Right lobe of liver (tissue), 6 donors: ENCODE measurements around the gene TERT. TPM values are rescaled to one million over a fixed set of nuclear protein-coding genes. Genes with fewer than 3 reads are reported as not detected.

Experiments
- ATAC-seq, 4 donors: fragments of 200-7000 bp; cut with Tn5 transposase; one replicate each; pipeline ENCODE4 v1.9.1; 2020; ENCODE audit warnings: mild to moderate bottlenecking in 4 of 4, moderate library complexity in 4 of 4
- DNase-seq, 3 donors: peaks; one replicate each; pipeline ENCODE4 v3.0.0-alpha.2; 2020
- H3K27ac ChIP-seq, 3 donors: fragments of 200-600 bp; one replicate each; pipeline ENCODE4 v1.8.0; 2022
- H3K27me3 ChIP-seq, 2 donors: fragments of 200-600 bp; one replicate each; pipeline ENCODE4 v1.8.0; 2022
- H3K36me3 ChIP-seq, 4 donors: fragments of 200-600 bp; sonication (generic) in 1 of 4; one replicate each; pipeline versions ENCODE4 v1.5.1 to v1.8.0; 2017 to 2022; ENCODE audit warnings: control low read depth in 1 of 4
- H3K4me1 ChIP-seq, 4 donors: fragments of 200-600 bp; sonication (generic) in 1 of 4; one replicate each; pipeline versions ENCODE4 v1.5.1 to v1.8.0; 2017 to 2022; ENCODE audit warnings: control low read depth in 1 of 4
- H3K4me3 ChIP-seq, 3 donors: fragments of 200-600 bp; one replicate each; pipeline ENCODE4 v1.8.0; 2022
- H3K9me3 ChIP-seq, 4 donors: fragments of 200-600 bp; sonication (generic) in 1 of 4; one replicate each; pipeline versions ENCODE4 v1.5.1 to v1.8.0; 2017 to 2022; ENCODE audit warnings: control low read depth in 1 of 4
- POLR2A ChIP-seq: fragments of 450-650 bp; IDR thresholded peaks from one replicate; pipeline ENCODE4 v1.6.1; 2017; ENCODE audit warnings: antibody characterized with exemption, mild to moderate bottlenecking
- WGBS: methylation state at CpG from one replicate; pipeline ENCODE4 v1.1.6; 2018; ENCODE audit warnings: low coverage, low lambda C conversion rate; ENCODE audit not compliant: insufficient coverage; ENCODE audit errors: missing lambda C conversion rate; 5-methylcytosine and 5-hydroxymethylcytosine counted together
- intact Hi-C, 2 donors: fragments of 100-400 bp; cut with DNase I; formaldehyde crosslinking; loops; one replicate each; pipeline versions ENCODE4 v1.11.2 to v1.14.1; 2022
- total RNA-seq, 6 experiments: library from RNA; depleted of rRNA in 2 of 6; stranded (reverse); fragments of >200 nt in 2 of 6; fragmentation: NEBNext Ultra II Directional in 3 of 6; extraction: Animal tissue kit (Norgen Biotek cat#: 25700) in 3 of 6; gene quantifications; one replicate each; pipeline versions ENCODE4 v1.1.0 to v1.2.4, GENCODE V29; 2016 to 2023
- TF ChIP-seq, protein P1 (sequence below), 4 donors: fragments of 200-600 bp in 3 of 4; fragments of 450-650 bp in 1 of 4; IDR thresholded peaks; one replicate each; pipeline versions ENCODE4 v1.5.1 to v1.8.0; 2016 to 2022; ENCODE audit warnings: antibody characterized with exemption in 4 of 4, mild to moderate bottlenecking in 2 of 4
- donor health status: DM: no; HTN: yes; CAD: no.
- donor health status: DM: no; HTN: no; CAD: no.
- donor health status: DM: no; HTN: no; CAD: no.
- donor health status: DM: no; HTN: yes; CAD: no.
- donor health status: DM: no; HTN: yes; CAD: no.

TERT gene
- total RNA-seq, 6 experiments from 2014 or later, result not detected

DNA sequence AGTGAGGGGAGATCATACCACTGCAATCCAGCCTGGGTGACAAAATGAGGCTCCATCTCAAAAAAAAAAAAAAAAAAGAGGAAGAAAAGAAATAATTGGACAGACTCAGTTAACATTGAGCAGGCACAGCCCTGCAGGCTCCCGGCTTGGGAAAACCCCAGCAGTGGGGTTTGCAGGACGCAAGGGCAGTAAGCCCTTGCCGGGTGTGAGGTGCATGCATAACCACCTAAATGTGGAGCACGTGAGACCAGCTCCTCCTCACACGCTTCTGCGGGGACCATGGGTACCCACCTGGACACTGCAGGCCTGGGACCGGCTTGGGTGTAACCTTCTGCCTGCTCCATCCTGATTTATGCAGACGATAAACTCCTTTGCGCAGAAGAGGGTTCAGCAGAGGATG lies 74.5 kb downstream of the TERT start:
- Histone ChIP-seq H3K4me3 (no peak overlapping the region), H3K4me1 (no peaks in the 10 kb centered on the region), H3K27me3 (no peaks in the 10 kb centered on the region), H3K9me3 (no peaks in the 10 kb centered on the region), H3K27ac (no peak overlapping the region), H3K36me3 (no peaks in the 10 kb centered on the region)
- ATAC-seq (no peak), DNase-seq (no peak)
- TF ChIP-seq, protein P1, sequence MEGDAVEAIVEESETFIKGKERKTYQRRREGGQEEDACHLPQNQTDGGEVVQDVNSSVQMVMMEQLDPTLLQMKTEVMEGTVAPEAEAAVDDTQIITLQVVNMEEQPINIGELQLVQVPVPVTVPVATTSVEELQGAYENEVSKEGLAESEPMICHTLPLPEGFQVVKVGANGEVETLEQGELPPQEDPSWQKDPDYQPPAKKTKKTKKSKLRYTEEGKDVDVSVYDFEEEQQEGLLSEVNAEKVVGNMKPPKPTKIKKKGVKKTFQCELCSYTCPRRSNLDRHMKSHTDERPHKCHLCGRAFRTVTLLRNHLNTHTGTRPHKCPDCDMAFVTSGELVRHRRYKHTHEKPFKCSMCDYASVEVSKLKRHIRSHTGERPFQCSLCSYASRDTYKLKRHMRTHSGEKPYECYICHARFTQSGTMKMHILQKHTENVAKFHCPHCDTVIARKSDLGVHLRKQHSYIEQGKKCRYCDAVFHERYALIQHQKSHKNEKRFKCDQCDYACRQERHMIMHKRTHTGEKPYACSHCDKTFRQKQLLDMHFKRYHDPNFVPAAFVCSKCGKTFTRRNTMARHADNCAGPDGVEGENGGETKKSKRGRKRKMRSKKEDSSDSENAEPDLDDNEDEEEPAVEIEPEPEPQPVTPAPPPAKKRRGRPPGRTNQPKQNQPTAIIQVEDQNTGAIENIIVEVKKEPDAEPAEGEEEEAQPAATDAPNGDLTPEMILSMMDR (IDR thresholded peaks at IDR 0.05), result no peak
- TF ChIP-seq POLR2A, result no peak
- 91% methylated on average over 3 of the region's 9 CpGs for WGBS
- intact Hi-C loops, result no loop called here

- ATAC-seq (no peak), DNase-seq (no peak)
- H3K36me3 ChIP-seq, result no peaks in the 10 kb centered on the region
- intact Hi-C loops, result no loop called here
- no peaks in the 10 kb centered on the region for H3K4me1 ChIP-seq
- no peaks in the 10 kb centered on the region for H3K27me3 ChIP-seq
- TF ChIP-seq, protein P1 (IDR thresholded peaks at IDR 0.05), result no peak
- no peak for TF ChIP-seq POLR2A
- no peaks in the 10 kb centered on the region for H3K9me3 ChIP-seq
- H3K4me3 ChIP-seq, result no peak overlapping the region
- H3K27ac ChIP-seq, result no peak overlapping the region
- WGBS, result 96% methylated on average over 3 of the region's 11 CpGs
These were observed 75.1 kb downstream of the TERT start for GRCh38 chr5:1219768-1220100.

DNA sequence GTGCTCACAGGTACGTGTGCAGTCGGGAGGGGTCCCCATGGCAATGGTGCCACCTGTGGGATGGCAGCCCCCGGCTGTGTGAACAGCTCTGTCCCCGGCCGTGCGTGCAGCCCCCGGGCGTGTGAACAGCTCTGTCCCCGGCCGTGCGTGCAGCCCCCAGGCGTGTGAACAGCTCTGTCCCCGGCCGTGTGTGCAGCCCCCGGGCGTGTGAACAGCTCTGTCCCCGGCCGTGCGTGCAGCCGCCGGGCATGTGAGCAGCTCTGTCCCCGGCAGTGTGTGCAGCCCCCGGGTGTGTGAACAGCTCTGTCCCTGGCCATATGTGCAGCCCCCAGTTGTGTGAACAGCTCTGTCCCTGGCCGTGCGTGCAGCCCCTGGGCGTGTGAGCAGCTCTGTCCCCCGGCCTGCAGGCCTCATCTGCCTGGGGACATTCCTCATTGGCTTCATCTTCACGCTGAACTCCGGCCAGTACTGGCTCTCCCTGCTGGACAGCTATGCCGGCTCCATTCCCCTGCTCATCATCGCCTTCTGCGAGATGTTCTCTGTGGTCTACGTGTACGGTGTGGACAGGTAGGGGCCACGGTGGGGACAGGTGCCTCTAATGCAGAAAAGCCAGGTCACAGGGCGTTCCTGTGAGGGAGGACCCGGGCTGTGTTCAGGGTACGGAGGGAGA lies 75.6 kb downstream of the TERT start:
- no peaks in the 10 kb centered on the region for H3K27me3 ChIP-seq
- no peaks in the 10 kb centered on the region for H3K36me3 ChIP-seq
- H3K27ac ChIP-seq, result no peak overlapping the region
- TF ChIP-seq POLR2A, result no peak
- TF ChIP-seq, protein P1 (IDR thresholded peaks at IDR 0.05), result no peak
- 62% methylated on average over 6 of the region's 38 CpGs for WGBS
- ATAC-seq, result no peak
- H3K4me1 ChIP-seq, result no peaks in the 10 kb centered on the region
- no peaks in the 10 kb centered on the region for H3K9me3 ChIP-seq
- DNase-seq, result no peak
- no peak overlapping the region for H3K4me3 ChIP-seq
- intact Hi-C loops, result no loop called here

GRCh38 chr5:1218351-1219080 lies 76.4 kb downstream of the TERT start:
- ATAC-seq, result no peak
- no peak for TF ChIP-seq POLR2A
- TF ChIP-seq, protein P1 (IDR thresholded peaks at IDR 0.05), result no peak
- Histone ChIP-seq H3K4me3 (no peak overlapping the region), H3K4me1 (no peaks in the 10 kb centered on the region), H3K36me3 (no peaks in the 10 kb centered on the region), H3K27ac (no peak overlapping the region), H3K27me3 (no peaks in the 10 kb centered on the region), H3K9me3 (no peaks in the 10 kb centered on the region)
- WGBS, result 80% methylated on average over 5 of the region's 38 CpGs
- intact Hi-C loops, result no loop called here
- DNase-seq, result no peak
